Astrocyte (in vitro differentiated cells and primary cell): ENCODE results near the gene GDF9.

ENCODE experiments used
- CTCF ChIP-seq: IDR thresholded peaks from 2 replicates; pipeline ENCODE4 v1.5.1; 2011; ENCODE audit warnings: low read depth, mild to moderate bottlenecking, inconsistent platforms, low read length, moderate library complexity; ENCODE audit not compliant: insufficient read depth
- EZH2 ChIP-seq: IDR thresholded peaks from 2 replicates; pipeline ENCODE4 v1.6.1; 2012; ENCODE audit warnings: mild to moderate bottlenecking, low read length, inconsistent platforms; ENCODE audit not compliant: insufficient read depth

- no peak for TF ChIP-seq CTCF
- TF ChIP-seq EZH2 = no peak
Observed at GRCh38 chr5:132815454-132815853, 50.8 kb downstream of the GDF9 start.
